Mucosa of descending colon (tissue), 3 donors: ENCODE measurements around the gene ZNF485. TPM values are rescaled to one million over a fixed set of nuclear protein-coding genes. Genes with fewer than 3 reads are reported as not detected.

Experiments used
- ATAC-seq: fragments of 200-7000 bp; cut with Tn5 transposase; one replicate; pipeline ENCODE4 v1.9.1; 2020; ENCODE audit warnings: mild to moderate bottlenecking, moderate library complexity
- DNase-seq, 3 donors: peaks; one replicate each; pipeline ENCODE4 v3.0.0-alpha.2; 2020
- H3K36me3 ChIP-seq: fragments of 200-600 bp; one replicate; pipeline ENCODE4 v1.8.0; 2021; ENCODE audit warnings: low read depth, mild to moderate bottlenecking
- H3K4me1 ChIP-seq: fragments of 200-600 bp; one replicate; pipeline ENCODE4 v1.8.0; 2021; ENCODE audit warnings: low read depth, mild to moderate bottlenecking
- H3K4me3 ChIP-seq: fragments of 200-600 bp; one replicate; pipeline ENCODE4 v1.8.0; 2021; ENCODE audit warnings: mild to moderate bottlenecking
- H3K9me3 ChIP-seq: fragments of 200-600 bp; one replicate; pipeline ENCODE4 v1.8.0; 2021; ENCODE audit warnings: mild to moderate bottlenecking
- intact Hi-C, 2 donors: fragments of 100-400 bp; cut with DNase I in 1 of 2; cut with micrococcal nuclease in 1 of 2; formaldehyde crosslinking; loops; one replicate each; pipeline versions ENCODE4 v1.11.0 to v1.11.1; 2022; cut with DNase I, micrococcal nuclease
- total RNA-seq, 3 donors: library from RNA; stranded (reverse); fragmentation: NEBNext Ultra II Directional in 2 of 3; extraction: Animal tissue kit (Norgen Biotek cat#: 25700) in 2 of 3; gene quantifications; one replicate each; pipeline versions ENCODE4 v1.2.1 to v1.2.4, GENCODE V29; 2021 to 2023
- TF ChIP-seq, protein P1 (sequence below): fragments of 200-600 bp; IDR thresholded peaks from one replicate; pipeline ENCODE4 v1.8.0; 2022; ENCODE audit warnings: antibody characterized with exemption, mild to moderate bottlenecking
- donor health status: DM: no; HTN: no; CAD: no; lungs with moderate emphysema.
- donor health status: DM: no; HTN: no; CAD: no.
- donor health status: DM: no; HTN: yes; CAD: no.

Gene ZNF485
- total RNA-seq, 3 donors from 2014 or later: 2.4 to 5.8 (median 4.3) TPM

GRCh38 chr10:43658227-43658626 lies 52.0 kb downstream of the ZNF485 start:
- ATAC-seq (no peak), DNase-seq (no peak)
- Histone ChIP-seq H3K4me1 (no peaks in the 10 kb centered on the region), H3K36me3 (no peaks in the 10 kb centered on the region), H3K9me3 (no peaks in the 10 kb centered on the region), H3K4me3 (no peak overlapping the region)
- intact Hi-C loops: no loop called here
- TF ChIP-seq, protein P1, sequence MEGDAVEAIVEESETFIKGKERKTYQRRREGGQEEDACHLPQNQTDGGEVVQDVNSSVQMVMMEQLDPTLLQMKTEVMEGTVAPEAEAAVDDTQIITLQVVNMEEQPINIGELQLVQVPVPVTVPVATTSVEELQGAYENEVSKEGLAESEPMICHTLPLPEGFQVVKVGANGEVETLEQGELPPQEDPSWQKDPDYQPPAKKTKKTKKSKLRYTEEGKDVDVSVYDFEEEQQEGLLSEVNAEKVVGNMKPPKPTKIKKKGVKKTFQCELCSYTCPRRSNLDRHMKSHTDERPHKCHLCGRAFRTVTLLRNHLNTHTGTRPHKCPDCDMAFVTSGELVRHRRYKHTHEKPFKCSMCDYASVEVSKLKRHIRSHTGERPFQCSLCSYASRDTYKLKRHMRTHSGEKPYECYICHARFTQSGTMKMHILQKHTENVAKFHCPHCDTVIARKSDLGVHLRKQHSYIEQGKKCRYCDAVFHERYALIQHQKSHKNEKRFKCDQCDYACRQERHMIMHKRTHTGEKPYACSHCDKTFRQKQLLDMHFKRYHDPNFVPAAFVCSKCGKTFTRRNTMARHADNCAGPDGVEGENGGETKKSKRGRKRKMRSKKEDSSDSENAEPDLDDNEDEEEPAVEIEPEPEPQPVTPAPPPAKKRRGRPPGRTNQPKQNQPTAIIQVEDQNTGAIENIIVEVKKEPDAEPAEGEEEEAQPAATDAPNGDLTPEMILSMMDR: no peak

GRCh38 chr10:43665054-43665453 lies 58.8 kb downstream of the ZNF485 start:
- intact Hi-C loops: no loop called here

DNA sequence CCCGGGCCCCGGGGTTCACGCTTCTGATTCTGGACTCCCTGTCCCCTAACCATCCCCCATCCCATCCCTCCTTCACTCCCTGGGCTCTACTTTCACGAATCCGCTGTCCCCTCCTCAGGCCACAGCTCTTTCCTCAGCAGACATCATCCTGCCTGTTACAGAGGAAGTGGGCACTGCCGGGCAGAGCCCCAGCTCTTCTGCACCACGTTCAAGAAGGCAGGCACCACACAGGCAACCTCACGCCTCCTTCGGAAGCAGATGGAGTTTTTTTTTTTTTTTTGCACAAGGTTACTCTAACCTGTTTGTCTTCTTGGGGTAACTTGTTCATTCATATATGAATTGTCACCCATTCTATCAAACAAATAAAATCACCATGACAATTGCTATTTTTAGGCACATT lies 60.3 kb downstream of the ZNF485 start:
- TF ChIP-seq, protein P1: no peak
- ATAC-seq (no peak), DNase-seq (no peak)
- no peaks in the 10 kb centered on the region for H3K9me3 ChIP-seq
- H3K36me3 ChIP-seq: no peaks in the 10 kb centered on the region
- intact Hi-C loops: no loop called here
- no peak overlapping the region for H3K4me3 ChIP-seq
- H3K4me1 ChIP-seq: peaks cover 4% of the 10 kb centered on the region

More at GRCh38 chr10:43665054-43665453, 58.8 kb downstream of the ZNF485 start:
- TF ChIP-seq, protein P1: no peak
- Histone ChIP-seq H3K4me1 (peaks cover 4% of the 10 kb centered on the region), H3K9me3 (no peaks in the 10 kb centered on the region), H3K4me3 (no peak overlapping the region), H3K36me3 (no peaks in the 10 kb centered on the region)
- ATAC-seq: no peak
- DNase-seq: no peak

DNA sequence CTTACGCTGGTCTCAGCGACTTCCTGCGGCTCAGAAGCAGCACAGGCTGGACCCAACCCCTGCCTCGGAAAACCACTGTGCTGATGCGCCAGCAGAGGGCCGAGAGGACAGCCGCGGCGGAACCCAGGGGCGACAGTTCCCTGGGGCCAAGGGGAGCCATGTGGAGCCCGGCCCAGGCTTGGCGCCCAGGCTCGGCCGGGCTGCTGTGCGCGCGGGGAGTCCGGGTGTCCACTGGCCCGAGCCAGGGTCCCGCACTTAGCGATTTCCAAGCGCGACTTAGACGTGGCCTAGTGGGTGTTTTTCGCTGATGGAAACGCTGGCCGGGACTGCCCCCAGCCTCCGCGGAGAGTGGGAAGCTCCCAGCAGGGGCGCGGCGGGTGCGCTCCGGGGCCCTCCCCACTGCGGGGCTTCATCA lies 61.1 kb downstream of the ZNF485 start:
- no peaks in the 10 kb centered on the region for H3K36me3 ChIP-seq
- ATAC-seq (peak; percentile 39), DNase-seq (peak in 1 of 3 donors; percentile 16)
- H3K4me1 ChIP-seq: peaks cover 4% of the 10 kb centered on the region
- intact Hi-C loops: no loop called here
- H3K9me3 ChIP-seq: no peaks in the 10 kb centered on the region
- no peak overlapping the region for H3K4me3 ChIP-seq
- TF ChIP-seq, protein P1: no peak

Other genes with a start within 250 kb of the ZNF485 start
- not detected for gene FXYD4, start 234.8 kb upstream of the ZNF485 start, total RNA-seq
- gene HNRNPF, start 197.3 kb upstream of the ZNF485 start, total RNA-seq: 100 to 1,000 TPM; 212 to 229 (median 227) TPM
- gene ZNF487, start 169.3 kb upstream of the ZNF485 start, total RNA-seq: 1 to 10 TPM; 4.2 to 7.6 (median 7.5) TPM
- gene ZNF239, start 31.8 kb upstream of the ZNF485 start, total RNA-seq: 1 to 10 TPM; 1.5 to 3.7 (median 1.9) TPM
- 10 to 100 TPM; 10.6 to 46.5 (median 14.8) TPM for gene ZNF32, start 42.4 kb downstream of the ZNF485 start, total RNA-seq